GM18861 (cell line): ENCODE results near the gene SIPA1.
A peak's percentile ranks its signal among the peaks of the same experiment; 100 is the strongest.

Experiments used
- ATAC-seq: cut with Tn5 transposase; IDR thresholded peaks from one replicate; pipeline ENCODE4 v1.9.1; 2021; ENCODE audit not compliant: unreplicated experiment

The SIPA1 gene

DNA sequence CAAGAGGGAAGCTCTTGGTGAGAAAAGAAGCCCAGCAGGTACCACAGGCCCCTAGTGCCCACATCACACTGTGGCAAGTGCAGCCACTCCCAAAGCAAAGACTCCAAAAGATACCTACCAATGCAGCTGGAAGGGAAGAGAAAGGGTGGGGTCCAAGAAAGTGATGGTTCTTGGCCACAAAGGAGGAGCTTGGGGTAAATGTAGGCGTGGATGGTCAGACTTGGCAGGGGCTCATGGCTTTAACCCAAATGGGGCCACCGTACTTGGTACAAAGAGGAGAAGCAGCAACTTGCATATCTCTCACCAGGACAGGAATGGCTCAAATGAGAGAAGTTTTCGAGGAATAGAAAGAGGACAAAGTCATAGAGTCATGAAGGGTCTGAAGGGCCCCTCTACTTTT lies 28.7 kb upstream of the SIPA1 start:
- ATAC-seq: no peak

DNA sequence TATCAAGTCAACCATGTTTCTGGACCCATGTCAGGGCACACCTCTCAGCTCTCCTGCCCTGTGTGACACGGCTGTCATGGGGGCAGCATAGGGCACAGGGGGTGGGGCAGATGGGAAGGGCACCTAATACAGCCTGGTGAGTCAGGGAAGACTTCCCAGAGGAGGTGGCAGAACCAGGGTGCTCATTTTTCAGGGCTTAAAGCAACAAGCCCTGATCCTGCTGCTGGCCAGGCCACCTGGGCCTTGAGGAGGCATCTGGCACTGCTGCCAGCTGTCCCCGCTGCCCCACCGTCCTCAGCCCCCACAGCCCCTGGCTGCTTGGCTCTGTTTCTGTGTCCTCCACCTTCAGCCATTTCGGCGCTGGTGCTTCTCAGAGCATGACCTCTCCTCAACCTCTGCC lies 28.2 kb upstream of the SIPA1 start:
- ATAC-seq: no peak

DNA sequence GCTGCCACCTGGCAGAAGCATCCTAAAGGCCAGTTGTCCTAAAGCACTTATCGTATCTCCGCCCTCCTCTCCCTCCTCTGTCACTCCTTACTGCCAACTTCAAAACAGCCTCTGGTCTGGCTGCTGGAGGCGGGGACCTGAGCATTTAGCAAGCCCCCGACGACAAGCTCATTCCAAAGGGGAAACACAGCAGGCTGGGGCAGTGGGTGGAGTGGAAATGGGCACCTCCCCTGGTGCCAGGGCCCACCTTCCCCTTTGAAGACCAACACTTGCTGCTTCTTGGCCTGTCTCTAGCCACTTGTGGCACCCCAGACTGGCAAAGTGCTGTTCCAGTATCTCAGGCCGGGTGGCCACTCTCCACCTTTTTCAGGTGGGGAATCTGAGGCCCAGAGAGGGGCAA lies 27.5 kb upstream of the SIPA1 start:
- ATAC-seq: no peak

DNA sequence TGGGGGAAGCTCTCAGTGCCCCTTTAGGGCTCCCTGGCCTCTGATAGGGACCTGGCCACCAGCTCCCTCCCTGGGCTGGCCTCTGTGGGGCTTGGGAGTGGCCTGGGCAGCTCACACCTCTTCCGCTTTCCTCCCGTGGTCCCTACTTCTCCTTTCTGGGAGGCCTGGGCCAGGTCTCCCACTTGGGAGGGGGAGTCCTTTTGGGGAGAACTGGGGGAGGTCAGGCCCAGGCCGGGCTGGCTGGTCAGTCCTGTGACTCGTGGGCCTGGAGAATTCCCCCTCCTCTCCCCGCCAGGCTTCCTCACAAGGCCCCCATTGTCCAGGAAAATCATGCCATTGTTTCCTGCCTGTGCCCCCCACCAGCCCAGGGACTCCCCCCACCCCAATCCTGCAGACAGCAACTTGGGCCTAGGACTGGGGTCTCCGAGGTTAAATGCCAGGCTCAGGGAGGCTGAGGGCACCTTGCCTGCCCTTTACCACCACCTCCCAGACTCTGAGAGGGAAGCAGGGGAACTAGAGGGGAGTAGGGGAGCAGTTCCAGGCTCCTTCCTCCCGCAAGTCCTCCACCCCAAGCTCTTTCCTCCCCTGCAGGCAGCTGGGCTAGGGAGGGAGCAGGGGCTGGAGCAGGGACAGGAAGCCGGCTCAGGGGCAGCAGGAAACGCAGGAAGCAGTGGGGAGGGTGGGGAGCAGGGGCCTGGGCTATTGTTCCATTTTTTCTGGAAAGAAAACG lies 26.7 kb upstream of the SIPA1 start:
- ATAC-seq: no peak

DNA sequence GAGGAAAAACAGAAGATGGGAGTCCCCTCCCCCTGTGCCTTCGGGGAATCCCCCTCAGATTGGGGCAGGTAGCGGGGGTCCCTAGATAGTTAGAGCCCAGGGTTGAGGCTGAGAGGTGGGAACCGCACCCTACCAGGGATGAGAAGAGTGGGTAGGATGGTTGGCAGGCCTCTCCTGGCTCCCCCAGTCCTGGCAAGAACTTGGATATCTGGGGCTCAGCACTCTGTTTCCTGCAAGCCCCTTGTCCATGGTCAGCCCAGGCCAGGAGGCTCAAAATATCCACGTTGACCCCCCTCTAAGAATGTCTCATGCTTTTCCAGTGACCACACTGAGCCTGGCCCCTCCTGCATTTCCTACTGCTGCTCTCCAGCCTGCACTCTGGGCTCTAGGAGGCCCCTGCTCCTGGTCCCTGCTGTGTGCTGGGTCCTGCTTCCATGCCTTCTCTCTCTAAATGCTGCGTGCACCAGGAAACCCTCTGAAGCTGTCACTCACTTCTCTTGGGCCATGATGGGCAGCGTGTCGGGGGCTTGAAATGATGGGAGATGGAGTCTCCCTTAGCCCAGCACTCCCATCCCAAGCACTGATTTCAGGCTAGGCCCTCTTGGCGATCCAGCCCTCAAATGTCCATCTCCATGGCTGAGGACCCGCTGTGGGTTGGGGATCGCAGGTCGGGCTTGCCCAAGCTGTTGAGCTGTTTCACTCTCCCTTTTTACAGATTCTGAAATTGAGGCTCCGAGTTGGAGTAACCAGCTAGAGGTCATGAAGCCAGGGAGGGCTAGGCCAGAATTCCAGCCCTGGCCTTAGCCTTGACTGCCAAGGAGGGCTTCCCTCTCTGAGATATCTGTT lies 25.9 kb upstream of the SIPA1 start:
- ATAC-seq: no peak

- no peak for ATAC-seq
These were observed 25.2 kb upstream of the SIPA1 start for GRCh38 chr11:65612691-65613090.

DNA sequence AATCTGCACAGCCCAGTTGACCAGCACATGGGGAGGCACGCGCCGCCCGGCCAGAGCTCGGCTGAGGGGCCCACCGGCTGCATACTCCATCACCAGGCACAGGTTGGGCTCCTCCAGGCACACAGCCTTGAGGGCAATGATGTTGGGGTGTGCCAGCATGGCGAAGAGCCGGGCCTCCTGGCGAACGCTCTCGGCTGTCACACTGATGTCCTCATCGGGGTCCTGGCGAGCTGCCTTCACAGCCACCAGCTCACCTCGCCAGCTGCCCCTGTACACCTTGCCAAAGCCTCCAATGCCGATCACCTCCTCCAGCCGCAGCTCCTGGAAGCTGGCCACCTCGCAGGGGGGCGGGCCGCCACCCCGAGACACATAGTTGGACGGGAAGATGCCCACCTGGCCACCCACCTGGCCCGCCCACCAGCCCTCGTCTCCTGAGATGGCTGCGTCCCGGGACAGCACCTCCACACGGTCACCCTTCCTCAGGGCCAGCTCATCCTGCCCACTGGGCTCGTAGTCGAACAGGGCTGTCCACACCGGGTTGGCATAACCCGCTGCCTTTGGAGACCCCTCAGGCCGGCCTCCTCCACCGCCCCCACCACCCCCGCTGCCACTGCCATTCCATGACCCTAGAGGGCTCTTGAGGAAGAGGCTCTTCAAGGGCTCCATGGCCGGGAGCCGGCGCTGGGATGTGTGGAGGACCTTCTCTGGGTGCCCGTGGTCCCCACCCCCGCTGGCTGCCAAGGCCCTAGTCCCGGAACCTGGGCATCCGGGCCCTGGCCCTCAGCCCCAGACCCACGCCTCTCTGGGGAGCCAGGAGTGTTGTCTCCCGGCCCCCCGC lies 24.6 kb upstream of the SIPA1 start:
- no peak for ATAC-seq

- ATAC-seq: peak; percentile 65
These were observed 22.5 kb upstream of the SIPA1 start, which contains the start of gene PCNX3 for GRCh38 chr11:65615229-65615949. Gene PCNX3, plus strand, starts transcription at chr11:65615776. Its CDS starts 536 bp downstream, at chr11:65616312.

- ATAC-seq: no peak
These were observed 21.8 kb upstream of the SIPA1 start for GRCh38 chr11:65615950-65616574.

- no peak for ATAC-seq
These were observed 21.3 kb upstream of the SIPA1 start for GRCh38 chr11:65616575-65617001.

GRCh38 chr11:65617136-65617850 lies 20.6 kb upstream of the SIPA1 start:
- ATAC-seq: no peak

DNA sequence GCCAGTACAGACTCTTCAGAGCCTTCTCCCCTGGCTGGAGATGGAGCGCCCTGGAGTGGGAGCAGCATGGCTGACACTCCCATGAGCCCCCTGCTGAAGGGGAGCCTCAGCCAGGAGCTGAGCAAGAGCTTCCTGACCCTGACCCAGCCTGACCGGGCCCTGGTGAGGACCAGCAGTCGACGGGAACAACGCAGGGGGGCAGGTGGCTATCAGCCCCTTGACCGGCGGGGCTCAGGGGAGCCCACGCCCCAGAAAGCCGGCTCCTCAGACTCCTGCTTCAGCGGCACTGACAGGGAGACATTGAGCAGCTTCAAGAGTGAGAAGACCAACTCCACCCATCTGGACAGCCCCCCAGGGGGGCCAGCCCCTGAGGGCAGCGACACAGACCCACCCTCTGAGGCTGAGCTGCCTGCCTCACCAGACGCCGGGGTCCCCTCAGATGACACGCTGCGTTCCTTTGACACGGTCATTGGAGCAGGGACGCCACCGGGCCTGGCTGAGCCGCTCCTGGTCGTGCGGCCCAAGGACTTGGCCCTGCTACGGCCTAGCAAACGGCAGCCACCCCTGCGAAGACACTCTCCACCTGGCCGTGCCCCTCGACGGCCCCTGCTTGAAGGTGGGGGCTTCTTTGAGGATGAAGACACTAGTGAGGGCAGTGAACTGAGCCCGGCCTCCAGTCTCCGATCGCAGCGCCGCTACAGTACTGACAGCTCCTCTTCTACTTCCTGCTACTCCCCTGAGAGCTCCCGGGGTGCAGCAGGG lies 19.7 kb upstream of the SIPA1 start:
- ATAC-seq: no peak

GRCh38 chr11:65618763-65619162 lies 19.1 kb upstream of the SIPA1 start:
- no peak for ATAC-seq

DNA sequence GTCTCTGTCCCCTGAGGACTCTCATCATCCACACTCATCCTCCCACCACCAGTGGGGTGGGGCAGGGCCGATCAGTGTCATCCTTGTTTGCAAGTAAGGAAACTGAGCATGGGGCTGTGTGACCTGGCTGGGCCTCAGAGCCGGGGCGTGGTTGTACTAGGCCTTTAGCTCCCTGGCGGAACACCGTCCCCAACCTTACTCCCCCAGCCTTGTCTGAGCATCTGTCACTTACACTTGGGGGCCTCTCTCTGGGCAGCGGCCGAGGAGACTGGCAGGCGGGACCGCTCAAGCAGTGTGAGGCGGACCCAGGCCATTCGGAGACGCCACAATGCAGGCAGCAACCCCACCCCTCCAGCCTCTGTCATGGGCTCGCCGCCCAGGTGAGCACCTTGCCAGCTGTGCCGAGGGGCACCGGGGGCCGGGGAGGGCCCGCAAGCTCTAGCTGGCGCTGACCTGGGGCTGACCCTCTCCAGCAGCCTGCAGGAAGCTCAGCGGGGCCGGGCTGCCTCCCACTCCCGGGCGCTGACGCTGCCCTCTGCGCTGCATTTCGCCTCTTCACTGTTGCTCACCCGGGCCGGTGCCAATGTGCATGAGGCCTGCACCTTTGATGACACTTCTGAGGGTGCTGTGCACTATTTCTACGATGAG lies 18.5 kb upstream of the SIPA1 start:
- ATAC-seq: no peak

GRCh38 chr11:65620666-65621065 lies 17.2 kb upstream of the SIPA1 start:
- ATAC-seq: no peak

- no peak for ATAC-seq
These were observed 16.4 kb upstream of the SIPA1 start for GRCh38 chr11:65621460-65621859.

- ATAC-seq: no peak
These were observed 15.9 kb upstream of the SIPA1 start for GRCh38 chr11:65622011-65622410.

GRCh38 chr11:65623177-65623576 lies 14.7 kb upstream of the SIPA1 start:
- no peak for ATAC-seq
